GM23338 (cell line): Measurements from ENCODE around the gene WDR93. TPM values are rescaled to one million over a fixed set of nuclear protein-coding genes. Genes with fewer than 3 reads are reported as not detected.

ENCODE experiments used
- ATAC-seq: fragments of 200-7000 bp; cut with Tn5 transposase; 3 replicates; pipeline ENCODE4 v1.9.1; 2020
- DNase-seq: peaks from one replicate; pipeline ENCODE4 v3.0.0-alpha.2; 2015; ENCODE audit warnings: low spot score
- H2AFZ ChIP-seq: fragments of 200-600 bp; sonication (generic); 2 replicates; pipeline ENCODE4 v1.8.0; 2016; ENCODE audit warnings: antibody characterized with exemption, mild to moderate bottlenecking, moderate library complexity
- H3F3A ChIP-seq: fragments of 200-600 bp; sonication (generic); replicated peaks from 2 replicates; pipeline ENCODE4 v1.8.0; 2017; ENCODE audit warnings: antibody characterized with exemption, mixed run types, low read depth
- H3K27ac ChIP-seq: fragments of 200-600 bp; sonication (generic); 2 replicates; pipeline ENCODE4 v1.6.1; 2016; ENCODE audit warnings: low read depth
- H3K27me3 ChIP-seq: fragments of 200-600 bp; sonication (generic); 2 replicates; pipeline ENCODE4 v1.8.0; 2016; ENCODE audit warnings: mild to moderate bottlenecking, mixed run types, moderate library complexity; ENCODE audit not compliant: insufficient read depth
- H3K36me3 ChIP-seq: fragments of 200-600 bp; sonication (generic); 2 replicates; pipeline ENCODE4 v1.8.0; 2016; ENCODE audit warnings: mild to moderate bottlenecking; ENCODE audit not compliant: insufficient read depth
- H3K4me1 ChIP-seq: fragments of 200-600 bp; sonication (generic); 2 replicates; pipeline ENCODE4 v1.8.0; 2016; ENCODE audit warnings: mild to moderate bottlenecking, moderate library complexity; ENCODE audit not compliant: insufficient read depth
- H3K4me2 ChIP-seq: fragments of 200-600 bp; sonication (generic); 2 replicates; pipeline ENCODE4 v1.7.1; 2017; ENCODE audit warnings: mixed run types
- H3K4me3 ChIP-seq: fragments of 200-600 bp; sonication (generic); 2 replicates; pipeline ENCODE4 v1.6.1; 2016; ENCODE audit warnings: mixed run types
- H3K79me2 ChIP-seq: fragments of 200-600 bp; sonication (generic); replicated peaks from 2 replicates; pipeline ENCODE4 v1.8.0; 2017; ENCODE audit warnings: mild to moderate bottlenecking; ENCODE audit not compliant: insufficient read depth
- H3K9me2 ChIP-seq: fragments of 200-600 bp; sonication (generic); 2 replicates; pipeline ENCODE4 v1.8.0; 2017; ENCODE audit not compliant: insufficient read depth
- H4K20me1 ChIP-seq: fragments of 200-600 bp; sonication (generic); replicated peaks from 2 replicates; pipeline ENCODE4 v1.8.0; 2017; ENCODE audit warnings: mild to moderate bottlenecking; ENCODE audit not compliant: insufficient read depth
- H3K27ac Mint-ChIP-seq: 2 replicates; pipeline ENCODE4 v1.8.0; 2020; ENCODE audit warnings: inconsistent platforms, mild to moderate bottlenecking, moderate library complexity, mixed read lengths
- H3K27me3 Mint-ChIP-seq: 3 replicates; pipeline ENCODE4 v1.8.0; 2022; ENCODE audit warnings: low read depth, mild to moderate bottlenecking, moderate library complexity, mixed read lengths, inconsistent platforms; ENCODE audit not compliant: insufficient read depth, poor library complexity
- H3K36me3 Mint-ChIP-seq: 3 replicates; pipeline ENCODE4 v1.8.0; 2021; ENCODE audit warnings: low read depth, mild to moderate bottlenecking, inconsistent platforms, moderate library complexity, mixed read lengths
- H3K4me1 Mint-ChIP-seq: 3 replicates; pipeline ENCODE4 v1.8.0; 2020; ENCODE audit warnings: mild to moderate bottlenecking, inconsistent platforms, mixed read lengths
- H3K4me3 Mint-ChIP-seq: 3 replicates; pipeline ENCODE4 v1.8.0; 2021; ENCODE audit warnings: moderate library complexity, mild to moderate bottlenecking, inconsistent platforms, mixed read lengths
- H3K9me3 Mint-ChIP-seq: 3 replicates; pipeline ENCODE4 v1.8.0; 2020; ENCODE audit warnings: moderate library complexity, mild to moderate bottlenecking, inconsistent platforms, mixed read lengths
- EZH2 ChIP-seq: fragments of 200-600 bp; sonication (generic); IDR thresholded peaks from one replicate; pipeline ENCODE4 v1.8.0; 2017; ENCODE audit warnings: antibody characterized with exemption, mild to moderate bottlenecking, low read depth; ENCODE audit not compliant: unreplicated experiment
- EZH2phosphoT487 ChIP-seq: fragments of 200-600 bp; sonication (generic); IDR thresholded peaks from one replicate; pipeline ENCODE4 v1.8.1; 2018; ENCODE audit warnings: antibody characterized with exemption; ENCODE audit not compliant: unreplicated experiment
- JUNB ChIP-seq: IDR thresholded peaks from one replicate; pipeline ENCODE4 v1.6.1; 2016; ENCODE audit warnings: antibody characterized with exemption; ENCODE audit not compliant: unreplicated experiment
- NANOG ChIP-seq: IDR thresholded peaks from 2 replicates; pipeline ENCODE4 v1.6.1; 2016; ENCODE audit warnings: antibody characterized with exemption, borderline replicate concordance
- POLR2AphosphoS5 ChIP-seq: IDR thresholded peaks from 2 replicates; pipeline ENCODE4 v1.6.1; 2016; ENCODE audit warnings: antibody characterized with exemption, low read depth
- STAT1 ChIP-seq: IDR thresholded peaks from one replicate; pipeline ENCODE4 v1.6.1; 2016; ENCODE audit warnings: antibody characterized with exemption; ENCODE audit not compliant: unreplicated experiment
- ZNF114 ChIP-seq: fragments of 250-450 bp; sonication (Bioruptor Pico); IDR thresholded peaks from 2 replicates; pipeline ENCODE4 v1.5.0; 2020; ENCODE audit warnings: mild to moderate bottlenecking, moderate library complexity
- ZNF331 ChIP-seq: fragments of 250-450 bp; sonication (Bioruptor Pico); IDR thresholded peaks from 2 replicates; pipeline ENCODE4 v1.5.0; 2020; ENCODE audit warnings: low read depth, mild to moderate bottlenecking, moderate library complexity
- polyA plus RNA-seq: library from polyadenylated mRNA; unstranded; fragments of >200 nt; fragmentation: Nextera tagmentation; extraction: Ambion mirVana; gene quantifications from 2 replicates; pipeline ENCODE4 v1.2.1, GENCODE V29; 2016
- total RNA-seq: library from RNA; depleted of rRNA; stranded (reverse); fragments of >200 nt; shearing (Covaris generic); gene quantifications from 2 replicates; pipeline ENCODE4 v1.2.3, GENCODE V29; 2014
- TF ChIP-seq, protein P1 (sequence below): IDR thresholded peaks from one replicate; pipeline ENCODE4 v1.6.1; 2018; ENCODE audit warnings: antibody characterized with exemption; ENCODE audit not compliant: unreplicated experiment
- TF ChIP-seq, protein P2 (sequence below): fragments of 250-450 bp; sonication (Bioruptor Pico); IDR thresholded peaks from 2 replicates; pipeline ENCODE4 v1.5.0; 2020; ENCODE audit warnings: mild to moderate bottlenecking, moderate library complexity
- TF ChIP-seq, protein P3 (sequence below), 2 experiments: fragments of 200-600 bp in 1 of 2; sonication (generic) in 1 of 2; conservative IDR thresholded peaks; 2 replicates each; pipeline versions ENCODE4 v1.5.1 to v1.6.1; 2016 to 2017; ENCODE audit warnings: antibody characterized with exemption in 2 of 2, low read depth in 2 of 2, mild to moderate bottlenecking in 2 of 2, moderate library complexity in 1 of 2
- TF ChIP-seq, protein P4 (sequence below): IDR thresholded peaks from 2 replicates; pipeline ENCODE4 v1.6.1; 2016; ENCODE audit warnings: antibody characterized with exemption

WDR93 gene
- total and polyA plus RNA-seq, 2 experiments from 2014 or later: 0.14 TPM; not detected in 1

DNA sequence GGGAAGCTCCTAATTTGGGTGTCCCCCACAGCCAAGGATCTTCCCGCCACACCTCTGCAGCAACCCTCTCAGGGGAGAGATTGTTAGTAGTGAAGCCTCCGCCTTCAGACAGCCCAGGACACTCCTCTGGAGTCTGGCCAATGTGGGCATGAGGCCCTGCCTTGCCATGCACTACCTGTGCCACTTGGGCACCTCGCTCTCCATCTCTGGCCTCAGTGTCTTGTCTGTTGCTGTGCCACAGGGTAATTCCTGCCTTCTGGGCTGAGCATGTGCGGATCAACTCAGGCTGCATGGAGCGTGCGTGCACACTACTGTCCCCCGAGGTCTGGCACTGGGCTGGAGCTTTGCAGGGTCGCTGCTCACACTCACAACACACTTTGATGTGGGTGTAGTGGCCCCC lies 68.4 kb downstream of the WDR93 start:
- H3K27ac Mint-ChIP-seq: no peak overlapping the region
- no peak overlapping the region for H2AFZ ChIP-seq
- H3K36me3 Mint-ChIP-seq: no peaks in the 10 kb centered on the region
- H3K4me3 Mint-ChIP-seq: no peak overlapping the region
- no peak overlapping the region for H3K4me2 ChIP-seq
- no peaks in the 10 kb centered on the region for H3K9me2 ChIP-seq
- H3K4me3 ChIP-seq: no peak overlapping the region
- peaks cover 13% of the 10 kb centered on the region for H3K4me1 Mint-ChIP-seq
- H3K27ac ChIP-seq: no peak overlapping the region
- no peaks in the 10 kb centered on the region for H3F3A ChIP-seq
- no peaks in the 10 kb centered on the region for H3K79me2 ChIP-seq
- H3K9me3 Mint-ChIP-seq: no peaks in the 10 kb centered on the region
- ATAC-seq: no peak
- H4K20me1 ChIP-seq: no peaks in the 10 kb centered on the region
- 0 out of 2 replicates have a peak, but pooled peaks cover 5% of the 10 kb centered on the region for H3K27me3 ChIP-seq
- no peaks in the 10 kb centered on the region for H3K36me3 ChIP-seq
- H3K4me1 ChIP-seq: peaks cover 7% of the 10 kb centered on the region; the same call in 1 of the 2 replicates
- peaks cover 16% of the 10 kb centered on the region for H3K27me3 Mint-ChIP-seq
- DNase-seq: no peak
- TF ChIP-seq, protein P1, sequence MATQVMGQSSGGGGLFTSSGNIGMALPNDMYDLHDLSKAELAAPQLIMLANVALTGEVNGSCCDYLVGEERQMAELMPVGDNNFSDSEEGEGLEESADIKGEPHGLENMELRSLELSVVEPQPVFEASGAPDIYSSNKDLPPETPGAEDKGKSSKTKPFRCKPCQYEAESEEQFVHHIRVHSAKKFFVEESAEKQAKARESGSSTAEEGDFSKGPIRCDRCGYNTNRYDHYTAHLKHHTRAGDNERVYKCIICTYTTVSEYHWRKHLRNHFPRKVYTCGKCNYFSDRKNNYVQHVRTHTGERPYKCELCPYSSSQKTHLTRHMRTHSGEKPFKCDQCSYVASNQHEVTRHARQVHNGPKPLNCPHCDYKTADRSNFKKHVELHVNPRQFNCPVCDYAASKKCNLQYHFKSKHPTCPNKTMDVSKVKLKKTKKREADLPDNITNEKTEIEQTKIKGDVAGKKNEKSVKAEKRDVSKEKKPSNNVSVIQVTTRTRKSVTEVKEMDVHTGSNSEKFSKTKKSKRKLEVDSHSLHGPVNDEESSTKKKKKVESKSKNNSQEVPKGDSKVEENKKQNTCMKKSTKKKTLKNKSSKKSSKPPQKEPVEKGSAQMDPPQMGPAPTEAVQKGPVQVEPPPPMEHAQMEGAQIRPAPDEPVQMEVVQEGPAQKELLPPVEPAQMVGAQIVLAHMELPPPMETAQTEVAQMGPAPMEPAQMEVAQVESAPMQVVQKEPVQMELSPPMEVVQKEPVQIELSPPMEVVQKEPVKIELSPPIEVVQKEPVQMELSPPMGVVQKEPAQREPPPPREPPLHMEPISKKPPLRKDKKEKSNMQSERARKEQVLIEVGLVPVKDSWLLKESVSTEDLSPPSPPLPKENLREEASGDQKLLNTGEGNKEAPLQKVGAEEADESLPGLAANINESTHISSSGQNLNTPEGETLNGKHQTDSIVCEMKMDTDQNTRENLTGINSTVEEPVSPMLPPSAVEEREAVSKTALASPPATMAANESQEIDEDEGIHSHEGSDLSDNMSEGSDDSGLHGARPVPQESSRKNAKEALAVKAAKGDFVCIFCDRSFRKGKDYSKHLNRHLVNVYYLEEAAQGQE: no peak
- TF ChIP-seq ZNF114 (CRISPR knock-in tag): no peak
- TF ChIP-seq NANOG: no peak
- TF ChIP-seq EZH2: no peak
- TF ChIP-seq JUNB: no peak
- TF ChIP-seq STAT1: no peak
- no peak for TF ChIP-seq ZNF331
- TF ChIP-seq, protein P2, sequence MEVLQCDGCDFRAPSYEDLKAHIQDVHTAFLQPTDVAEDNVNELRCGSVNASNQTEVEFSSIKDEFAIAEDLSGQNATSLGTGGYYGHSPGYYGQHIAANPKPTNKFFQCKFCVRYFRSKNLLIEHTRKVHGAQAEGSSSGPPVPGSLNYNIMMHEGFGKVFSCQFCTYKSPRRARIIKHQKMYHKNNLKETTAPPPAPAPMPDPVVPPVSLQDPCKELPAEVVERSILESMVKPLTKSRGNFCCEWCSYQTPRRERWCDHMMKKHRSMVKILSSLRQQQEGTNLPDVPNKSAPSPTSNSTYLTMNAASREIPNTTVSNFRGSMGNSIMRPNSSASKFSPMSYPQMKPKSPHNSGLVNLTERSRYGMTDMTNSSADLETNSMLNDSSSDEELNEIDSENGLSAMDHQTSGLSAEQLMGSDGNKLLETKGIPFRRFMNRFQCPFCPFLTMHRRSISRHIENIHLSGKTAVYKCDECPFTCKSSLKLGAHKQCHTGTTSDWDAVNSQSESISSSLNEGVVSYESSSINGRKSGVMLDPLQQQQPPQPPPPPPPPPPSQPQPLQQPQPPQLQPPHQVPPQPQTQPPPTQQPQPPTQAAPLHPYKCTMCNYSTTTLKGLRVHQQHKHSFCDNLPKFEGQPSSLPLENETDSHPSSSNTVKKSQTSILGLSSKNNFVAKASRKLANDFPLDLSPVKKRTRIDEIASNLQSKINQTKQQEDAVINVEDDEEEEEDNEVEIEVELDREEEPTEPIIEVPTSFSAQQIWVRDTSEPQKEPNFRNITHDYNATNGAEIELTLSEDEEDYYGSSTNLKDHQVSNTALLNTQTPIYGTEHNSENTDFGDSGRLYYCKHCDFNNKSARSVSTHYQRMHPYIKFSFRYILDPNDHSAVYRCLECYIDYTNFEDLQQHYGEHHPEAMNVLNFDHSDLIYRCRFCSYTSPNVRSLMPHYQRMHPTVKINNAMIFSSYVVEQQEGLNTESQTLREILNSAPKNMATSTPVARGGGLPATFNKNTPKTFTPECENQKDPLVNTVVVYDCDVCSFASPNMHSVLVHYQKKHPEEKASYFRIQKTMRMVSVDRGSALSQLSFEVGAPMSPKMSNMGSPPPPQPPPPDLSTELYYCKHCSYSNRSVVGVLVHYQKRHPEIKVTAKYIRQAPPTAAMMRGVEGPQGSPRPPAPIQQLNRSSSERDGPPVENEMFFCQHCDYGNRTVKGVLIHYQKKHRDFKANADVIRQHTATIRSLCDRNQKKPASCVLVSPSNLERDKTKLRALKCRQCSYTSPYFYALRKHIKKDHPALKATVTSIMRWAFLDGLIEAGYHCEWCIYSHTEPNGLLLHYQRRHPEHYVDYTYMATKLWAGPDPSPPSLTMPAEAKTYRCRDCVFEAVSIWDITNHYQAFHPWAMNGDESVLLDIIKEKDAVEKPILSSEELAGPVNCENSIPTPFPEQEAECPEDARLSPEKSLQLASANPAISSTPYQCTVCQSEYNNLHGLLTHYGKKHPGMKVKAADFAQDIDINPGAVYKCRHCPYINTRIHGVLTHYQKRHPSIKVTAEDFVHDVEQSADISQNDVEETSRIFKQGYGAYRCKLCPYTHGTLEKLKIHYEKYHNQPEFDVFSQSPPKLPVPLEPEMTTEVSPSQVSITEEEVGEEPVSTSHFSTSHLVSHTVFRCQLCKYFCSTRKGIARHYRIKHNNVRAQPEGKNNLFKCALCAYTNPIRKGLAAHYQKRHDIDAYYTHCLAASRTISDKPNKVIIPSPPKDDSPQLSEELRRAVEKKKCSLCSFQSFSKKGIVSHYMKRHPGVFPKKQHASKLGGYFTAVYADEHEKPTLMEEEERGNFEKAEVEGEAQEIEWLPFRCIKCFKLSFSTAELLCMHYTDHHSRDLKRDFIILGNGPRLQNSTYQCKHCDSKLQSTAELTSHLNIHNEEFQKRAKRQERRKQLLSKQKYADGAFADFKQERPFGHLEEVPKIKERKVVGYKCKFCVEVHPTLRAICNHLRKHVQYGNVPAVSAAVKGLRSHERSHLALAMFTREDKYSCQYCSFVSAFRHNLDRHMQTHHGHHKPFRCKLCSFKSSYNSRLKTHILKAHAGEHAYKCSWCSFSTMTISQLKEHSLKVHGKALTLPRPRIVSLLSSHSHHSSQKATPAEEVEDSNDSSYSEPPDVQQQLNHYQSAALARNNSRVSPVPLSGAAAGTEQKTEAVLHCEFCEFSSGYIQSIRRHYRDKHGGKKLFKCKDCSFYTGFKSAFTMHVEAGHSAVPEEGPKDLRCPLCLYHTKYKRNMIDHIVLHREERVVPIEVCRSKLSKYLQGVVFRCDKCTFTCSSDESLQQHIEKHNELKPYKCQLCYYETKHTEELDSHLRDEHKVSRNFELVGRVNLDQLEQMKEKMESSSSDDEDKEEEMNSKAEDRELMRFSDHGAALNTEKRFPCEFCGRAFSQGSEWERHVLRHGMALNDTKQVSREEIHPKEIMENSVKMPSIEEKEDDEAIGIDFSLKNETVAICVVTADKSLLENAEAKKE: no peak
- TF ChIP-seq, protein P3, sequence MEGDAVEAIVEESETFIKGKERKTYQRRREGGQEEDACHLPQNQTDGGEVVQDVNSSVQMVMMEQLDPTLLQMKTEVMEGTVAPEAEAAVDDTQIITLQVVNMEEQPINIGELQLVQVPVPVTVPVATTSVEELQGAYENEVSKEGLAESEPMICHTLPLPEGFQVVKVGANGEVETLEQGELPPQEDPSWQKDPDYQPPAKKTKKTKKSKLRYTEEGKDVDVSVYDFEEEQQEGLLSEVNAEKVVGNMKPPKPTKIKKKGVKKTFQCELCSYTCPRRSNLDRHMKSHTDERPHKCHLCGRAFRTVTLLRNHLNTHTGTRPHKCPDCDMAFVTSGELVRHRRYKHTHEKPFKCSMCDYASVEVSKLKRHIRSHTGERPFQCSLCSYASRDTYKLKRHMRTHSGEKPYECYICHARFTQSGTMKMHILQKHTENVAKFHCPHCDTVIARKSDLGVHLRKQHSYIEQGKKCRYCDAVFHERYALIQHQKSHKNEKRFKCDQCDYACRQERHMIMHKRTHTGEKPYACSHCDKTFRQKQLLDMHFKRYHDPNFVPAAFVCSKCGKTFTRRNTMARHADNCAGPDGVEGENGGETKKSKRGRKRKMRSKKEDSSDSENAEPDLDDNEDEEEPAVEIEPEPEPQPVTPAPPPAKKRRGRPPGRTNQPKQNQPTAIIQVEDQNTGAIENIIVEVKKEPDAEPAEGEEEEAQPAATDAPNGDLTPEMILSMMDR (conservative IDR thresholded peaks at IDR 0.05; ENCODE audit: low read depth in 2 of 2): no peak
- TF ChIP-seq POLR2AphosphoS5: no peak
- TF ChIP-seq, protein P4, sequence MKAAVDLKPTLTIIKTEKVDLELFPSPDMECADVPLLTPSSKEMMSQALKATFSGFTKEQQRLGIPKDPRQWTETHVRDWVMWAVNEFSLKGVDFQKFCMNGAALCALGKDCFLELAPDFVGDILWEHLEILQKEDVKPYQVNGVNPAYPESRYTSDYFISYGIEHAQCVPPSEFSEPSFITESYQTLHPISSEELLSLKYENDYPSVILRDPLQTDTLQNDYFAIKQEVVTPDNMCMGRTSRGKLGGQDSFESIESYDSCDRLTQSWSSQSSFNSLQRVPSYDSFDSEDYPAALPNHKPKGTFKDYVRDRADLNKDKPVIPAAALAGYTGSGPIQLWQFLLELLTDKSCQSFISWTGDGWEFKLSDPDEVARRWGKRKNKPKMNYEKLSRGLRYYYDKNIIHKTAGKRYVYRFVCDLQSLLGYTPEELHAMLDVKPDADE: no peak
- TF ChIP-seq EZH2phosphoT487: no peak
